B cell (primary cell): Measurements from ENCODE around the gene STK33.

ENCODE experiments used
- EZH2 ChIP-seq: IDR thresholded peaks from 2 replicates; pipeline ENCODE4 v1.6.1; 2012; ENCODE audit warnings: borderline replicate concordance, low read depth, mild to moderate bottlenecking, moderate library complexity, low read length; ENCODE audit not compliant: insufficient read depth, poor library complexity, severe bottlenecking
- TF ChIP-seq, protein P1 (sequence below): fragments of 200-600 bp; IDR thresholded peaks from one replicate; pipeline ENCODE4 v1.8.0; 2022; ENCODE audit warnings: antibody characterized with exemption, mild to moderate bottlenecking

DNA sequence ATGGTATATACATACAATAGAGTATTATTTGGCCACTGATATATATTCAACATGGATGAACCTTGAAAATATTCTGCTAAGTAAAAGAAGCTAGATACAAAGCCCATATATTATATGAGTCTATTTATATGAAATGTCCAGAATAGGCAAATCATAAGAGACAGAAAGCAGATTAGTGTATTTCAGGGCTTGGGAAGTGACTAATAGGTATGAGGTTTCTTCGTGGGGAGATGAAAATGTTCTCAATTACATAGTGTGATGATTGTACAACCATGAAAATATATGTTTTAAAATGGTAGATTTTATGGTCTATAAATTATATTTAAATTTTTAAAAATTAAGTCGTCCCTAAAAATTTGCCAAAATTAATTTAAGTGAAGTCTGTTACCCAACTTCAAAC is 92.2 kb downstream of the STK33 start:
- TF ChIP-seq, protein P1, sequence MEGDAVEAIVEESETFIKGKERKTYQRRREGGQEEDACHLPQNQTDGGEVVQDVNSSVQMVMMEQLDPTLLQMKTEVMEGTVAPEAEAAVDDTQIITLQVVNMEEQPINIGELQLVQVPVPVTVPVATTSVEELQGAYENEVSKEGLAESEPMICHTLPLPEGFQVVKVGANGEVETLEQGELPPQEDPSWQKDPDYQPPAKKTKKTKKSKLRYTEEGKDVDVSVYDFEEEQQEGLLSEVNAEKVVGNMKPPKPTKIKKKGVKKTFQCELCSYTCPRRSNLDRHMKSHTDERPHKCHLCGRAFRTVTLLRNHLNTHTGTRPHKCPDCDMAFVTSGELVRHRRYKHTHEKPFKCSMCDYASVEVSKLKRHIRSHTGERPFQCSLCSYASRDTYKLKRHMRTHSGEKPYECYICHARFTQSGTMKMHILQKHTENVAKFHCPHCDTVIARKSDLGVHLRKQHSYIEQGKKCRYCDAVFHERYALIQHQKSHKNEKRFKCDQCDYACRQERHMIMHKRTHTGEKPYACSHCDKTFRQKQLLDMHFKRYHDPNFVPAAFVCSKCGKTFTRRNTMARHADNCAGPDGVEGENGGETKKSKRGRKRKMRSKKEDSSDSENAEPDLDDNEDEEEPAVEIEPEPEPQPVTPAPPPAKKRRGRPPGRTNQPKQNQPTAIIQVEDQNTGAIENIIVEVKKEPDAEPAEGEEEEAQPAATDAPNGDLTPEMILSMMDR: no peak
- TF ChIP-seq EZH2: no peak
